HG02973 (cell line): ENCODE results near the gene MYO15B.

Experiments used
- ATAC-seq: cut with Tn5 transposase; IDR thresholded peaks from one replicate; pipeline ENCODE4 v1.9.1; 2021; ENCODE audit warnings: moderate library complexity; ENCODE audit not compliant: unreplicated experiment

MYO15B gene

DNA sequence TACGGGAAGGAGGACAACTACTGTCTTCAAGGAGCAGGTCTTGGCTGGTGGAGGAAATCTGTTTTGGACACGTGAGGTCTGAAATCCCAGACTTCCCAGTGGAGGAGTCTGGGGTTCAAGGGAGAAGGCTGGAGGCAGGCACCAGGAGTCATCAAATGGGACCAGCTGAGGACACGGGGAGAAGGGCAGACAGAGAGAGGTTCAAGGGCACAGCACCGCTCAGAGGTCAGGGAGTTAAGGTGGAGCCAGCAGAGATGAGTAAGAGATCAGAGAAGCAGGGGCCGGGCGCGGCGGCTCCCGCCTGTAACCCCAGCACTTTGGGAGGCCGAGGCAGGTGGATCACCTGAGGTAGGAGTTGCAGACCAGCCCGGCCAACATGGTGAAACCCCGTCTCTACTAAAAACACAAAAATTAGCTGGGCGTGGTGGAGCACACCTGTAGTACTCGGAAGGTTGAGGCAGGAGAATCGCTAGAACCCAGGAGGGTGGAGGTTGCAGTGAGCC lies 35.2 kb downstream of the MYO15B start:
- ATAC-seq: no peak

DNA sequence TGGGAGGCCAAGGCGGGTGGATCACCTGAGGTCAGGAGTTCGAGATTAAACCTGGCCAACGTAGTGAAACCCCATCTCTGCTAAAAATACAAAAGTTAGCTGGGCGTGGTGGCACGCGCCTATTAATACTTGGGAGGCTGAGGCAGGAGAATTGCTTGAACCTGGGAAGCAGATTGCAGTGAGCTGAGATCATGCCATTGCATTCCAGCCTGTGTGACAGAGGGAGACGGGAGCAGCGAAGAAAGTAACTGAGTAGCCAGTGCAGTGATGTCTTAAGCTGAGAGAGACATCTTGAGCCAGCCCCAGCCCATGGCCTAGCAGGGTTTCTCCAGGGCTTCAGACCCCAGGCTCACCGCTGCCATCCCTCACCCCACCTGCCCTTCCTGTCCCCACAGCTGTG lies 35.8 kb downstream of the MYO15B start:
- ATAC-seq: no peak

- no peak for ATAC-seq
Observed at GRCh38 chr17:75624021-75624420, 36.4 kb downstream of the MYO15B start.

- no peak for ATAC-seq
Observed at GRCh38 chr17:75624714-75625345, 37.2 kb downstream of the MYO15B start.

- no peak for ATAC-seq
Observed at GRCh38 chr17:75625813-75626486, 38.4 kb downstream of the MYO15B start.

DNA sequence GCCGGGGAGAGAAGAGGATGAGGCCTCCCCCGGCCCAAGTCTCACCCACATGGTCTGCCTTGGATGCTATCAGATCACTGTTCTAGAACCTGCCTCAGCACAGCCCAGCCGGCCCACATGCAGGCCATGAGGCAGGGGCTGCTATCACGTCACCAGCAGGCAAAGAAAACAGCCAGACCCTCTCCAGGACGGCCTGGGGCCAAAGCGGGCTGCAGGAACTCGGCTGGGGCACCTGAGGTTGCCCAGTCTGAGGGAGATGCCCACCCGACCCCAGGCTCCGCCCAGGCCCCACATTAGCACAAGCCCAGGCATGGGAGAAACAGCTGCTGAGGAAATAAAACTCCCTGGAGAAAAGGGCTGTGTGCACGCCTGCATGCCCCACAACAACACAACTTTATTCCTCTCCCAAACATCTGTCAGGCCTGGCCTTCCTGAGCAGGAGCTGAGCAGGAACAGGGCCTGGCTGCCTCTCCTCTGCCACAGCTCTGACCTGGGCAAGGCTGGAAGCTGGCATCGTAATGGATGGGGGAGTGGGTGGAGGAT lies 39.0 kb downstream of the MYO15B start:
- no peak for ATAC-seq

DNA sequence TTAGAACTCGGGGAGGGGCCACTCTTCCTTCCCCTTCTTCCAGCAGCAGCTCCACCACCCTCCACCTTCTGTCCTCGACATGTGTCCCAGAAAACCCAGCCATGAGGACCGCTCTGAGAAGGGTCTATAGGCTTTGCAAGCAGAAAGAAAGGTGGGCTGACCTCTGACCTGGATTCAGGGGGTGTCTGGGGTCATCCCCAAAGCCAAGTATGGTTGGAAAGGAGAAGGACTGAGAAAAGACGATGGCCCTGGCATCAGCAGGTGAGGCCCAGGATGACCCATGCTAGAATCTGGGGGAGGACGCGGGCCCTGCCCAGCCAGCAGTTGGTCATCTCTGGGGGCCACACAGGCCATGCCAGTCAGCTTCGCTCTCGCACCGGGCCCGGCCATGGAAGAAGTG lies 39.5 kb downstream of the MYO15B start:
- no peak for ATAC-seq

GRCh38 chr17:75628425-75628824 lies 40.8 kb downstream of the MYO15B start:
- ATAC-seq: no peak

DNA sequence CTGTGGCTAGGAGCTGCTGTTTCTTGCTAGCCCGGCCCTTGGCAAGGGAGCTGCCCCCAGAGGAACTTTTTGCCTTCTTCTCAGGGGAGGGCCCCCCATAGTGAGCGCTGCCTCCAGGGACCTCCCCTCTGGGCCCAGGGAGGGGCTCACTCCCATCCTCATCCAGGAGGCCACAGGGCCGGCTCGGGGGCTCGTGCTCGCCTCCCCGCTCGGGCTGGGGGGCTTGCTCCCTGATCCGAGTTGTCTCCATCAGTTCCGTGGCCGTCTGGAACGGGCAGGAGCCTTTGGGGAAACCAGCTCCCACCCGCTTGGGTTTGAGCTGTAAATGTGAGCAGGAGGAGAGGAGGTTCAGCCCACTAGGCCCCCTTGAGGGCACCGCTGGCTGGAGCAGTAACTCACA lies 41.6 kb downstream of the MYO15B start:
- ATAC-seq: no peak

GRCh38 chr17:75630071-75630917 lies 42.7 kb downstream of the MYO15B start:
- no peak for ATAC-seq

GRCh38 chr17:75631353-75631752 lies 43.8 kb downstream of the MYO15B start:
- ATAC-seq: no peak

DNA sequence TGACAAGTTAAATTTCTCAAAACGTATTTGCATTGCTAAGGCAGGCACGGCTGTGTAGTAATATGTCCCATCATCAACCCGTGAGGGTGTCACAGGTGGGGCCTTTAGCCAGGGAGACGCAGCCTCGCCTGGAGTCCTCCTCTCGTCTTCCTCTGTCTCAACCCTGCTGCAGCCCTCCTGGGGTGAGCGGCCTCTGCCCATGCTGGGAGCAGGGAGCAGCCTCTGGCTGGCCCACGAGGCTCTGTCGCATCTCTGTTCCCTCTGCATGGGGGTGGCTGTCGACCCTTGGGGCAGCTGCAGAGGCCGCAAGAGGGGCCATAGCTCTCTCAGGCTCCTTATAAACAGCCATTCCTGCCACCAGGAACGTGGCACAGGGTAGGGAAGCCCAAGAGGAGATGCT lies 44.8 kb downstream of the MYO15B start:
- ATAC-seq: no peak

GRCh38 chr17:75632863-75633485 lies 45.4 kb downstream of the MYO15B start, which contains the start of gene SMIM5:
Gene SMIM5 (plus strand): TSS chr17:75633434. CDS start chr17:75640202, 6,768 bp downstream.
- ATAC-seq: no peak

GRCh38 chr17:75633486-75634375 lies 46.1 kb downstream of the MYO15B start:
- no peak for ATAC-seq

- ATAC-seq: no peak
Observed at GRCh38 chr17:75634376-75634740, 46.8 kb downstream of the MYO15B start.

- no peak for ATAC-seq
Observed at GRCh38 chr17:75634754-75635609, 47.4 kb downstream of the MYO15B start.

DNA sequence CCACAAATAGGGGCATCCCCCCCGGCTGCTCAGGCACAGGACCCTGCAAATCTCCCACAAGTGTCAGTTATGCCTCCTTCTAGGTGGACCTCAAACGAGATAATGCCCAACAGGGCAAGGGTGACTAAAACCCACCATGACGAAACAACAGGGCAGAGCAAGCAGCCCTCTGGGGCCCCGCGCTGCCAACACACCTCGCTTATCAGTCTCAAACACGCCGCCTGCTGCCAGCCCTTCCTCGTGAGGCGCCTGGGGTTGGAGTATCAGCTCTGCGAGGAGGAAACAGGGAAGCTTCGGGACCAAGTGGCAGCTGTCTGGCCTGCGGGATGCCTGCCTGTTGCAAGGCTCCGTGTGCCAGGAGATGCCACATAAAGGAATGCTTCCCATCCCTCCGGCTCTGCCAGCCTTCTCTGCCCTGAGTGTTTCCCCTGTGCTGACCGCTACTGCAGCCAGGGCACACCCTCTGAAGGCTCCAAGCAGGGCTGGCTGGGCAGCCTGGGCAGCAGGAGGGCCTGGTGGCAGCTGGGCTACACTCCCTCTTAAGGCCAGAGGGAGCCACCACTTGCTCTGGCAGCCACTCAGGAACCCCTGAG lies 48.1 kb downstream of the MYO15B start:
- ATAC-seq: no peak

DNA sequence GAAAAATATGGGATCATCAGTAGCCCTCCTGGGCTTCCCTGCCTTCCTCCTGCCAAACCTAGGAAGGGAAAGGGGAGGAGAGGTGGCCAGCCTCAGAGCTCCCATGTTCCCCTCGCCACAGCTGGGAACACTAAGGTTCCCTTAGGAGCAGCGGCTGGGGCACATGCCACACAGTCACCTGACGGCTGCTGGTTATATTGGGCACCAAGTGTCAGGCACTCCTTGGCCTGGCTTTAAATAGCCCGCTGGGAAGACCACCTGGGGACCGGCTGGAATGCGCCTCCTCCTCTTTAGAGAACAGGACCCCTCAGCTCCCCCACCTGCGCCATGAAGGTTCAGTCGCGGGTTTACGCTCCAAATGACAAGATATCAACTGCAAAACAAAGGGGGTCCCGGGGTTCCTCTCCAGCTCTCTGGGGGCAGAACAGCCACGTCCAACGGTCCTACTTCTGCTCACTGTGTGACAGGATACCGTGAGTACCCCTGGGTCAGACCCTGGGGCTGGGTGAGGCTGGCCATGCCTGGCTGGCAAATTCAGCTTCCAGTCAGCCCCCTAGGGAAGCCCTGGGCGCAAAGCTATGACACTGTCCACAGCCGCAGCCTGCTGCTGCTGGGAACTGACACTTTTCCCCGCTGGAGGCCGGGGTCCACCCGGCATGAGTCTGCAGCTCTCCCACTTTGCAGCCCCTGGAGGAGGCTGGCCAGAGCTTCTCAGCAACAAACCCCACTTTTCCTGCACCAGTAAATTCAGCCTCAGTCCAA lies 49.0 kb downstream of the MYO15B start:
- ATAC-seq: no peak
